Large intestine (tissue), 1 donor: ENCODE results near the gene CENPT. TPM values are rescaled to one million over a fixed set of nuclear protein-coding genes. Genes with fewer than 3 reads are reported as not detected.

Source experiments
- polyA plus RNA-seq: library from polyadenylated mRNA; unstranded; fragments of 120-200 nt; gene quantifications from one replicate; pipeline ENCODE4 v1.2.1, GENCODE V29; 2013

The CENPT gene
- polyA plus RNA-seq, 1 donor = 58.1 TPM

Other genes with a start within 250 kb of the CENPT start
- gene CARMIL2, start 202.5 kb downstream of the CENPT start, polyA plus RNA-seq = 2.6 TPM
- 28.0 TPM for gene ACD, start 187.4 kb downstream of the CENPT start, polyA plus RNA-seq
- 1.6 TPM for gene PARD6A, start 186.7 kb downstream of the CENPT start, polyA plus RNA-seq
- gene ENKD1, start 180.9 kb downstream of the CENPT start, polyA plus RNA-seq = 12.1 TPM
- gene C16orf86, start 180.9 kb downstream of the CENPT start, polyA plus RNA-seq = 1.4 TPM
- 6.4 TPM for gene GFOD2, start 128.4 kb downstream of the CENPT start, polyA plus RNA-seq
- 18.0 TPM for gene RANBP10, start 41.1 kb downstream of the CENPT start, polyA plus RNA-seq
- gene TSNAXIP1, start 40.8 kb downstream of the CENPT start, polyA plus RNA-seq = 1.5 TPM
- 23.4 TPM for gene THAP11, start 5.4 kb downstream of the CENPT start, polyA plus RNA-seq
- 123 TPM for gene NUTF2, start 760 bp downstream of the CENPT start, polyA plus RNA-seq
- 59.7 TPM for gene EDC4, start 25.4 kb upstream of the CENPT start, polyA plus RNA-seq
- gene NRN1L, start 37.2 kb upstream of the CENPT start, polyA plus RNA-seq = 1.6 TPM
- gene PSKH1, start 45.6 kb upstream of the CENPT start, polyA plus RNA-seq = 24.2 TPM
- gene CTRL, start 84.2 kb upstream of the CENPT start, polyA plus RNA-seq = 0.87 TPM
- gene PSMB10, start 89.2 kb upstream of the CENPT start, polyA plus RNA-seq = 99.2 TPM
- gene LCAT, start 96.4 kb upstream of the CENPT start, polyA plus RNA-seq = 18.5 TPM
- 25.5 TPM for gene SLC12A4, start 120.9 kb upstream of the CENPT start, polyA plus RNA-seq
- gene DPEP3, start 132.8 kb upstream of the CENPT start, polyA plus RNA-seq = 0.09 TPM
- 1.6 TPM for gene DPEP2, start 151.8 kb upstream of the CENPT start, polyA plus RNA-seq
- not detected for gene DPEP2NB, start 168.2 kb upstream of the CENPT start, polyA plus RNA-seq
- gene DDX28, start 175.5 kb upstream of the CENPT start, polyA plus RNA-seq = 9.9 TPM
- 12.2 TPM for gene DUS2, start 175.6 kb upstream of the CENPT start, polyA plus RNA-seq
- 22.0 TPM for gene NFATC3, start 237.7 kb upstream of the CENPT start, polyA plus RNA-seq